Gastroesophageal sphincter (tissue), 3 donors: ENCODE measurements around the gene PAPPA2.

Experiments used
- CTCF ChIP-seq, 4 experiments: fragments of 200-600 bp in 2 of 4; fragments of 450-650 bp in 2 of 4; sonication (generic) in 1 of 4; IDR thresholded peaks; one replicate each; pipeline ENCODE4 v1.5.1; 2017 to 2019; ENCODE audit warnings: antibody characterized with exemption in 4 of 4, mild to moderate bottlenecking in 2 of 4, moderate library complexity in 2 of 4
- EP300 ChIP-seq: sonication (generic); formaldehyde crosslinking; IDR thresholded peaks from one replicate; pipeline ENCODE4 v1.6.1; 2017; ENCODE audit warnings: antibody characterized with exemption, mild to moderate bottlenecking
- POLR2AphosphoS5 ChIP-seq: sonication (generic); formaldehyde crosslinking; IDR thresholded peaks from one replicate; pipeline ENCODE4 v1.6.1; 2017; ENCODE audit warnings: antibody characterized with exemption

GRCh38 chr1:176595217-176595616, 132.2 kb downstream of the PAPPA2 start:
- TF ChIP-seq CTCF (IDR thresholded peaks at IDR 0.05) (no peak), EP300 (no peak), POLR2AphosphoS5 (no peak)
